ENCODE measurements around the gene PRTN3.

DNA sequence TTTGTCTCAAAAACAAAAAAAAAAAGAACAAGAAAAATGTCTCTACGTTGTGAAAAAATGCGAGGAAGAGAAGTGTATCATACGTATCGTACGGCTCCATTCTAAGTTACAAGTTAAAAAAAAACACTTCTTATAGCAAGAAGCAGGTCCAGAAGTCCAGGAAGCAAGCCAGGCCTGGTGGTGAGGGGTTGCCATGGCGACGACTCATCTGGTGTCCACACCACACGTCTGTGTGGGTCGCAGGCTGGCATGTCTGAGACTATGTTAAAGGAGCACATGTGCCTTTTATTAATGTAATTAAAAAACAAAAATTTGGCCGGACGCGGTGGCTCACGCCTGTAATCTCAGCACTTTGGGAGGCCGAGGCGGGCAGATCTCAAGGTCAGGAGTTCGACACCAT is 46.3 kb downstream of the PRTN3 start:
- TF ChIP-seq, protein P1, sequence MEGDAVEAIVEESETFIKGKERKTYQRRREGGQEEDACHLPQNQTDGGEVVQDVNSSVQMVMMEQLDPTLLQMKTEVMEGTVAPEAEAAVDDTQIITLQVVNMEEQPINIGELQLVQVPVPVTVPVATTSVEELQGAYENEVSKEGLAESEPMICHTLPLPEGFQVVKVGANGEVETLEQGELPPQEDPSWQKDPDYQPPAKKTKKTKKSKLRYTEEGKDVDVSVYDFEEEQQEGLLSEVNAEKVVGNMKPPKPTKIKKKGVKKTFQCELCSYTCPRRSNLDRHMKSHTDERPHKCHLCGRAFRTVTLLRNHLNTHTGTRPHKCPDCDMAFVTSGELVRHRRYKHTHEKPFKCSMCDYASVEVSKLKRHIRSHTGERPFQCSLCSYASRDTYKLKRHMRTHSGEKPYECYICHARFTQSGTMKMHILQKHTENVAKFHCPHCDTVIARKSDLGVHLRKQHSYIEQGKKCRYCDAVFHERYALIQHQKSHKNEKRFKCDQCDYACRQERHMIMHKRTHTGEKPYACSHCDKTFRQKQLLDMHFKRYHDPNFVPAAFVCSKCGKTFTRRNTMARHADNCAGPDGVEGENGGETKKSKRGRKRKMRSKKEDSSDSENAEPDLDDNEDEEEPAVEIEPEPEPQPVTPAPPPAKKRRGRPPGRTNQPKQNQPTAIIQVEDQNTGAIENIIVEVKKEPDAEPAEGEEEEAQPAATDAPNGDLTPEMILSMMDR (IDR thresholded peaks at IDR 0.05; ENCODE audit: low read depth, low read length, missing input control) = no peak
- TF ChIP-seq ZBTB33 (IDR thresholded peaks at IDR 0.05) (no peak), RAD21 (IDR thresholded peaks at IDR 0.05) (no peak), HNF4A (conservative IDR thresholded peaks at IDR 0.05) (no peak), REST (IDR thresholded peaks at IDR 0.05) (no peak)
- TF ChIP-seq, protein P2, sequence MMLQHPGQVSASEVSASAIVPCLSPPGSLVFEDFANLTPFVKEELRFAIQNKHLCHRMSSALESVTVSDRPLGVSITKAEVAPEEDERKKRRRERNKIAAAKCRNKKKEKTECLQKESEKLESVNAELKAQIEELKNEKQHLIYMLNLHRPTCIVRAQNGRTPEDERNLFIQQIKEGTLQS (IDR thresholded peaks at IDR 0.05) = no peak

All from liver (tissue), 3 donors.